HEK293 (cell line): ENCODE results near the gene DLGAP4.

Experiments
- FEZF1 ChIP-seq: fragments of 450-650 bp; formaldehyde crosslinking; IDR thresholded peaks from 2 replicates; pipeline ENCODE4 v1.5.1; 2016; ENCODE audit warnings: missing biosample characterization, missing genetic modification characterization
- IKZF3 ChIP-seq: fragments of 450-650 bp; IDR thresholded peaks from 2 replicates; pipeline ENCODE4 v1.5.0; 2018; ENCODE audit warnings: missing biosample characterization, mild to moderate bottlenecking, missing genetic modification characterization, moderate library complexity
- PATZ1 ChIP-seq: fragments of 450-650 bp; formaldehyde crosslinking; IDR thresholded peaks from 2 replicates; pipeline ENCODE4 v1.5.1; 2016; ENCODE audit warnings: missing biosample characterization, missing genetic modification characterization
- SP2 ChIP-seq: fragments of 450-650 bp; formaldehyde crosslinking; IDR thresholded peaks from 2 replicates; pipeline ENCODE4 v1.5.1; 2016; ENCODE audit warnings: missing biosample characterization, missing genetic modification characterization
- SP7 ChIP-seq: fragments of 450-650 bp; formaldehyde crosslinking; IDR thresholded peaks from 2 replicates; pipeline ENCODE4 v1.5.1; 2016; ENCODE audit warnings: missing biosample characterization, missing genetic modification characterization
- TSHZ1 ChIP-seq: fragments of 450-650 bp; formaldehyde crosslinking; IDR thresholded peaks from 2 replicates; pipeline ENCODE4 v1.5.1; 2016; ENCODE audit warnings: missing biosample characterization, missing genetic modification characterization, borderline replicate concordance
- WT1 ChIP-seq: fragments of 450-650 bp; formaldehyde crosslinking; IDR thresholded peaks from 2 replicates; pipeline ENCODE4 v1.5.1; 2016; ENCODE audit warnings: missing biosample characterization, missing genetic modification characterization
- ZBTB20 ChIP-seq: fragments of 450-650 bp; formaldehyde crosslinking; IDR thresholded peaks from 2 replicates; pipeline ENCODE4 v1.5.1; 2016; ENCODE audit warnings: missing biosample characterization, missing genetic modification characterization
- ZBTB26 ChIP-seq: fragments of 450-650 bp; formaldehyde crosslinking; optimal IDR thresholded peaks from 2 replicates; pipeline ENCODE3; 2016; ENCODE audit warnings: missing biosample characterization, mild to moderate bottlenecking, missing genetic modification characterization
- ZFP41 ChIP-seq: fragments of 450-650 bp; formaldehyde crosslinking; IDR thresholded peaks from 2 replicates; pipeline ENCODE4 v1.5.1; 2016; ENCODE audit warnings: missing biosample characterization, missing genetic modification characterization, borderline replicate concordance
- ZNF10 ChIP-seq: fragments of 450-650 bp; formaldehyde crosslinking; IDR thresholded peaks from 2 replicates; pipeline ENCODE4 v1.5.1; 2017; ENCODE audit warnings: missing biosample characterization, missing genetic modification characterization
- ZNF112 ChIP-seq: fragments of 450-650 bp; formaldehyde crosslinking; IDR thresholded peaks from 2 replicates; pipeline ENCODE4 v1.5.0; 2017; ENCODE audit warnings: missing biosample characterization, missing genetic modification characterization
- ZNF133 ChIP-seq: fragments of 450-650 bp; formaldehyde crosslinking; IDR thresholded peaks from 2 replicates; pipeline ENCODE4 v1.5.1; 2016; ENCODE audit warnings: missing biosample characterization, missing genetic modification characterization
- ZNF146 ChIP-seq: fragments of 450-650 bp; formaldehyde crosslinking; IDR thresholded peaks from 2 replicates; pipeline ENCODE4 v1.5.1; 2016; ENCODE audit warnings: missing biosample characterization, missing genetic modification characterization
- ZNF174 ChIP-seq: fragments of 450-650 bp; formaldehyde crosslinking; IDR thresholded peaks from 2 replicates; pipeline ENCODE4 v1.5.0; 2017; ENCODE audit warnings: missing biosample characterization, mild to moderate bottlenecking, missing genetic modification characterization
- ZNF239 ChIP-seq: fragments of 450-650 bp; formaldehyde crosslinking; IDR thresholded peaks from 2 replicates; pipeline ENCODE4 v1.5.1; 2016; ENCODE audit warnings: missing biosample characterization, missing genetic modification characterization
- ZNF24 ChIP-seq: fragments of 450-650 bp; formaldehyde crosslinking; IDR thresholded peaks from 2 replicates; pipeline ENCODE4 v1.5.1; 2016; ENCODE audit warnings: missing biosample characterization, missing genetic modification characterization
- ZNF248 ChIP-seq: fragments of 450-650 bp; formaldehyde crosslinking; IDR thresholded peaks from 2 replicates; pipeline ENCODE4 v1.5.1; 2017; ENCODE audit warnings: missing biosample characterization, missing genetic modification characterization
- ZNF302 ChIP-seq: fragments of 450-650 bp; formaldehyde crosslinking; IDR thresholded peaks from 2 replicates; pipeline ENCODE4 v1.5.1; 2016; ENCODE audit warnings: missing biosample characterization, missing genetic modification characterization, low read depth
- ZNF311 ChIP-seq: fragments of 450-650 bp; formaldehyde crosslinking; IDR thresholded peaks from 2 replicates; pipeline ENCODE4 v1.5.1; 2017; ENCODE audit warnings: missing biosample characterization, missing genetic modification characterization, borderline replicate concordance
- ZNF324 ChIP-seq: fragments of 450-650 bp; formaldehyde crosslinking; IDR thresholded peaks from 2 replicates; pipeline ENCODE4 v1.5.1; 2016; ENCODE audit warnings: missing biosample characterization, missing genetic modification characterization
- ZNF362 ChIP-seq: fragments of 450-650 bp; formaldehyde crosslinking; IDR thresholded peaks from 2 replicates; pipeline ENCODE4 v1.5.1; 2016; ENCODE audit warnings: missing biosample characterization, missing genetic modification characterization
- ZNF391 ChIP-seq: fragments of 450-650 bp; formaldehyde crosslinking; IDR thresholded peaks from 2 replicates; pipeline ENCODE4 v1.5.1; 2016; ENCODE audit warnings: low read depth, missing biosample characterization, missing genetic modification characterization, borderline replicate concordance
- ZNF394 ChIP-seq: fragments of 450-650 bp; formaldehyde crosslinking; IDR thresholded peaks from 2 replicates; pipeline ENCODE4 v1.5.1; 2016; ENCODE audit warnings: missing biosample characterization, missing genetic modification characterization, mild to moderate bottlenecking, moderate library complexity, borderline replicate concordance
- ZNF596 ChIP-seq: fragments of 450-650 bp; IDR thresholded peaks from 2 replicates; pipeline ENCODE4 v1.5.0; 2018; ENCODE audit warnings: missing biosample characterization, mild to moderate bottlenecking, missing genetic modification characterization, moderate library complexity
- ZNF626 ChIP-seq: fragments of 450-650 bp; sonication (Bioruptor Pico); formaldehyde crosslinking; IDR thresholded peaks from 2 replicates; pipeline ENCODE4 v1.5.1; 2018; ENCODE audit warnings: missing biosample characterization, missing genetic modification characterization, inconsistent platforms
- TF ChIP-seq, protein P1 (sequence below): fragments of 450-650 bp; formaldehyde crosslinking; IDR thresholded peaks from 2 replicates; pipeline ENCODE4 v1.5.1; 2016; ENCODE audit warnings: missing biosample characterization, missing genetic modification characterization
- TF ChIP-seq, protein P2 (sequence below): fragments of 450-650 bp; formaldehyde crosslinking; IDR thresholded peaks from 2 replicates; pipeline ENCODE4 v1.5.1; 2017; ENCODE audit warnings: missing biosample characterization, missing genetic modification characterization

Gene DLGAP4

GRCh38 chr20:36467076-36467999 lies 161.2 kb downstream of the DLGAP4 start (continued):
- TF ChIP-seq ZNF324 (tag by site-specific recombination), result no peak
- TF ChIP-seq ZNF10 (tag by site-specific recombination), result no peak
- TF ChIP-seq ZNF133 (tag by site-specific recombination), result no peak
- 0 out of 2 replicates have a peak, but pooled peaks have one; percentile 21 for TF ChIP-seq PATZ1 (tag by site-specific recombination)
- no peak for TF ChIP-seq ZNF391 (tag by site-specific recombination)
- peak; percentile 100 for TF ChIP-seq SP7 (tag by site-specific recombination)
- no peak for TF ChIP-seq ZNF239 (tag by site-specific recombination)
- no peak for TF ChIP-seq ZNF362 (tag by site-specific recombination)
- TF ChIP-seq WT1 (tag by site-specific recombination), result no peak
- TF ChIP-seq TSHZ1 (tag by site-specific recombination), result no peak
- TF ChIP-seq ZNF248 (tag by site-specific recombination), result no peak
- no peak for TF ChIP-seq FEZF1 (tag by site-specific recombination)
- TF ChIP-seq ZNF112, result no peak
- no peak for TF ChIP-seq ZNF626 (tag by site-specific recombination)
- 0 out of 2 replicates have a peak, but pooled peaks have one; percentile 7 for TF ChIP-seq ZNF596 (tag by site-specific recombination)
- TF ChIP-seq ZNF174 (tag by site-specific recombination), result no peak
- TF ChIP-seq ZNF302, result no peak
- TF ChIP-seq ZNF311 (tag by site-specific recombination), result no peak
- no peak for TF ChIP-seq ZNF394 (tag by site-specific recombination)
- TF ChIP-seq ZBTB20 (tag by site-specific recombination), result no peak
- TF ChIP-seq IKZF3 (tag by site-specific recombination), result peak; percentile 73
- TF ChIP-seq, protein P1, sequence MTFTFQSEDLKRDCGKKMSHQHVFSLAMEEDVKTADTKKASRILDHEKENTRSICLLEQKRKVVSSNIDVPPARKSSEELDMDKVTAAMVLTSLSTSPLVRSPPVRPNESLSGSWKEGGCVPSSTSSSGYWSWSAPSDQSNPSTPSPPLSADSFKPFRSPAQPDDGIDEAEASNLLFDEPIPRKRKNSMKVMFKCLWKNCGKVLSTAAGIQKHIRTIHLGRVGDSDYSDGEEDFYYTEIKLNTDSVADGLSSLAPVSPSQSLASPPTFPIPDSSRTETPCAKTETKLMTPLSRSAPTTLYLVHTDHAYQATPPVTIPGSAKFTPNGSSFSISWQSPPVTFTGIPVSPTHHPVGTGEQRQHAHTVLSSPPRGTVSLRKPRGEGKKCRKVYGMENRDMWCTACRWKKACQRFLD (tag by site-specific recombination), result no peak
- no peak for TF ChIP-seq ZNF146 (tag by site-specific recombination)
- TF ChIP-seq ZNF24 (tag by site-specific recombination), result no peak
- TF ChIP-seq, protein P2, sequence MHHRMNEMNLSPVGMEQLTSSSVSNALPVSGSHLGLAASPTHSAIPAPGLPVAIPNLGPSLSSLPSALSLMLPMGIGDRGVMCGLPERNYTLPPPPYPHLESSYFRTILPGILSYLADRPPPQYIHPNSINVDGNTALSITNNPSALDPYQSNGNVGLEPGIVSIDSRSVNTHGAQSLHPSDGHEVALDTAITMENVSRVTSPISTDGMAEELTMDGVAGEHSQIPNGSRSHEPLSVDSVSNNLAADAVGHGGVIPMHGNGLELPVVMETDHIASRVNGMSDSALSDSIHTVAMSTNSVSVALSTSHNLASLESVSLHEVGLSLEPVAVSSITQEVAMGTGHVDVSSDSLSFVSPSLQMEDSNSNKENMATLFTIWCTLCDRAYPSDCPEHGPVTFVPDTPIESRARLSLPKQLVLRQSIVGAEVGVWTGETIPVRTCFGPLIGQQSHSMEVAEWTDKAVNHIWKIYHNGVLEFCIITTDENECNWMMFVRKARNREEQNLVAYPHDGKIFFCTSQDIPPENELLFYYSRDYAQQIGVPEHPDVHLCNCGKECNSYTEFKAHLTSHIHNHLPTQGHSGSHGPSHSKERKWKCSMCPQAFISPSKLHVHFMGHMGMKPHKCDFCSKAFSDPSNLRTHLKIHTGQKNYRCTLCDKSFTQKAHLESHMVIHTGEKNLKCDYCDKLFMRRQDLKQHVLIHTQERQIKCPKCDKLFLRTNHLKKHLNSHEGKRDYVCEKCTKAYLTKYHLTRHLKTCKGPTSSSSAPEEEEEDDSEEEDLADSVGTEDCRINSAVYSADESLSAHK (tag by site-specific recombination), result no peak
- no peak for TF ChIP-seq ZBTB26 (tag by site-specific recombination)
- TF ChIP-seq ZFP41 (tag by site-specific recombination), result no peak
- TF ChIP-seq SP2, result no peak
